Spleen (tissue), 7 donors: ENCODE data around the gene PCDH8.

Experiments used
- POLR2A ChIP-seq, 3 donors: fragments of 450-650 bp; IDR thresholded peaks; one replicate each; pipeline ENCODE4 v1.5.1; 2017; ENCODE audit warnings: antibody characterized with exemption in 3 of 3, mild to moderate bottlenecking in 1 of 3
- POLR2AphosphoS5 ChIP-seq, 3 donors: sonication (generic); formaldehyde crosslinking; IDR thresholded peaks; one replicate each; pipeline ENCODE4 v1.5.1; 2017; ENCODE audit warnings: antibody characterized with exemption in 3 of 3
- TF ChIP-seq, protein P1 (sequence below), 11 experiments: fragments of 200-600 bp in 7 of 11; fragments of 450-650 bp in 4 of 11; sonication (generic) in 4 of 11; IDR thresholded peaks in 8 of 11; conservative IDR thresholded peaks in 3 of 11; 1 replicate in 7 of 11; 2 replicates in 4 of 11; pipeline versions ENCODE4 v1.4.0 to v1.8.0; 2016 to 2021; ENCODE audit warnings: antibody characterized with exemption in 11 of 11, inconsistent platforms in 4 of 11, mild to moderate bottlenecking in 1 of 11
- donor health status: DM: no; HTN: no; CAD: no; lungs with moderate emphysema.
- donor health status: DM: no; HTN: no; CAD: no.
- donor health status: DM: no; HTN: no; CAD: no.

DNA sequence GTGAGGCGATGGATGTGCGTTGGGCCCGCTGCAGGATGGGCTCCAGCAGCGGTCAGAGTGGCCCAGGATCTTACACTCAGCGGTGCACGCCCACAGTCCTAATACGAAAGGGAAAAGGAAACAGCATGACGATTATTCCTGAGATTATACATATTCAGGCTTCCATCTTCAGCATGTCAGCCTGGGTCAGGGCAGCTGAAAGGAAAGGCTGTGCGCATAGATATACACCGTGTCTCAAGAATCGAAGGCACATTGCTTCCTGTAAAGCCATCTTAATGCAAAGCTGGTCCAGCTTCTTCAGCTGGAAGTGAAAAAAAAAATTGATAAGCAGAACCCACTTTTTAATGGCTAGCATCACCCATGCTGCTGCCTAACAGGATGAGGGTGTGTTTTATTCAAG lies 3.6 kb downstream of the PCDH8 start:
- TF ChIP-seq, protein P1, sequence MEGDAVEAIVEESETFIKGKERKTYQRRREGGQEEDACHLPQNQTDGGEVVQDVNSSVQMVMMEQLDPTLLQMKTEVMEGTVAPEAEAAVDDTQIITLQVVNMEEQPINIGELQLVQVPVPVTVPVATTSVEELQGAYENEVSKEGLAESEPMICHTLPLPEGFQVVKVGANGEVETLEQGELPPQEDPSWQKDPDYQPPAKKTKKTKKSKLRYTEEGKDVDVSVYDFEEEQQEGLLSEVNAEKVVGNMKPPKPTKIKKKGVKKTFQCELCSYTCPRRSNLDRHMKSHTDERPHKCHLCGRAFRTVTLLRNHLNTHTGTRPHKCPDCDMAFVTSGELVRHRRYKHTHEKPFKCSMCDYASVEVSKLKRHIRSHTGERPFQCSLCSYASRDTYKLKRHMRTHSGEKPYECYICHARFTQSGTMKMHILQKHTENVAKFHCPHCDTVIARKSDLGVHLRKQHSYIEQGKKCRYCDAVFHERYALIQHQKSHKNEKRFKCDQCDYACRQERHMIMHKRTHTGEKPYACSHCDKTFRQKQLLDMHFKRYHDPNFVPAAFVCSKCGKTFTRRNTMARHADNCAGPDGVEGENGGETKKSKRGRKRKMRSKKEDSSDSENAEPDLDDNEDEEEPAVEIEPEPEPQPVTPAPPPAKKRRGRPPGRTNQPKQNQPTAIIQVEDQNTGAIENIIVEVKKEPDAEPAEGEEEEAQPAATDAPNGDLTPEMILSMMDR (IDR thresholded peaks at IDR 0.05 in 8 of 11, conservative IDR thresholded peaks at IDR 0.05 in 3 of 11): no peak
- TF ChIP-seq POLR2A (IDR thresholded peaks at IDR 0.05): no peak
- TF ChIP-seq POLR2AphosphoS5 (IDR thresholded peaks at IDR 0.05): no peak
